NCI-H1092 (cell line): Measurements from ENCODE around the gene CLIC1.

Source experiments
- DNase-seq: peaks from one replicate; lab custom pipeline; 2025; lab: John Stamatoyannopoulos, UW

The CLIC1 gene

DNA sequence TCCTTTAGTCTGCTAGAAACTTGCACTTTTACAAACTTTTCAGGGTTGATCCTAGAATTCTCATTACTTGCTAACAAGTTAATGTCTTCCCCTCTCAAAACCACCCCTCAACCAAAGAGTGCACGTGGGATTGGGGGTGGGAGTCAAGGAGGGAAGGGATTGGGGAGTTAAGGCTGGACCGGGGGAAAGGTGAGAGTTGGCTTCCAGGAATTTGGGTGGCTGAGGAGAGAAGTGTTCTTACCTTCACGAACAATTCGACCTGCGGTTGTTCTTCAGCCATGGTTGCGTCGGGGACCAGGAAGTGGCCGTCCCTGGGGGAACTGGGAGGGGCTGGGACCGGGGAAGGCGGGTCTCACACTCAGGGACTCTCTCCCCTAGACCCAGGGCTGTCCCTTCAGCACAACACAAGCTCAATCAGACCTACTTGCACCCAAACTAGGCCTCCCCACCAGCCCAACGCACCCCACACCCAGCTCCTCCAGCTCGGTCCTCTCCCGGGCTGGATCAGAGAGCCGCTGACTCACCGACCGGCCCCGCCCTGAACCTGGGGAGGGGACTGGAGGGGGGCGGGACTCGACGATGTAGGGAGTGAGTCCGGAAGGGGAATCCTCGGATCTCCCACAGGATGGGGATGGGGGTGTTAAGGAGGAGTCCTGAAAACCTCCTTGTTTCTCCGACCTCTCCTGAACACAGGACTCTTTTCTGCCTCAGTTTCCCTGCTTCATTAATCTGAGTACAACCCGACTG, at the start of gene CLIC1:
Gene CLIC1, minus strand, starts transcription at position 510 of the 747 bp plus-strand sequence. Its CDS starts 230 bp downstream, at position 280.
- peak; percentile 37 for DNase-seq

DNA sequence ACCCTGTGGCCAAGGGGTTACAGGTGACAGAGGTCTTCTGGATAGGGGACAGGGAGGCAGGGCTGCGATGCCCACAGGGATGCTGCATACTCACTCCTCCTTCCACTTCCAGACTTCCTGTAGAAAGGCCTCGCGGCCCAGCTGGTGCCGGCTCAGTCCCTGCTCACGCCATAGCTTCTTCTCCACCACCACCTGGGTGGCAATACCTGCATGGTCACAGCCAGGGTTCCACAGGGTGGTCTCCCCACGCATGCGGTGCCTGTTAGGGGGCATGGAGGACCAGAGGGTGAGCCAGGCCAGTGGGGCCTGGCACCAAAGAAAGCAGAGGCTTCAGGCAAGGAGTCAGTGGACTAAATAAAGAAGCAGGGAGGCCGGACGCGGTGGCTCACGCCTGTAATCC, 49.1 kb upstream of the CLIC1 start:
- DNase-seq = no peak

DNA sequence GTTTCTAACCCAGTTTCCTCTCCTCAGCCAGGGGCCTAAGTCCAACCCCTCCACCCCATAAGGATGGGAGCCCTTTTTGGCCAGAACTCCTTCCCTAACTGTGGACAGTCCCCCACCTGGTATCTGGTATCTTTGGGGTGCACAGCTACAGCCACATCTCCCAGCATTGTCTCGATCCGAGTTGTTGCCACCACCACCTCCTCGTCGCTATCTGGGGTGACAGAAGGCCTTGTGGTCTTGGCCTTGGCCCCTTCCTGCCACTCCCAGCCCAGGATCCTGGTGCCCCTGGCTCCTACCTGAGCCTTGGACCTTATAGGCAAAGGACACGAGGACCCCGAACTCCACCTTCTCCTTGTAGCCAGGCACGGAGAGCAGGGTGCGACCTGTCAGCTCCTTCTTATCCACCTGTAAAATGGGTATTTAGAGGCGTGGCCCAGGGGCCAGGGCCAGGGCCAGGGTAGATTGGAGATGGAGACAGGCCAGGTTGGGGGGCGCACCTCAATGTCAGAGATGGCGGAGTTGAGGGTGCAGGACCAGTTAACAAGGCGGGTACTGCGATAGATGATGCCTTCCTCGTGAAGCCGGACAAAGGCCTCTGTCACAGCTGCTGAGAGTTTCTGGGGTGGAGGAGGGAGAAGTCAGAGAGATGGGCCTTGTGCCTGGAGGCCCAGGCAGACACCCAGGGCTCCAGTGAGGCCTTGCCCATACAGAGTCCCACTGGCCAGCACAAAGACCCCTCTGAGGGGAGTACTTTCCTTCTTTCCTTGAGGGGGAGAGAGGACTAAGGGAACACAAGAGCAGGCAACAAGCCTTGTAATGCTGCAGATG, 48.0 kb upstream of the CLIC1 start:
- no peak for DNase-seq

DNA sequence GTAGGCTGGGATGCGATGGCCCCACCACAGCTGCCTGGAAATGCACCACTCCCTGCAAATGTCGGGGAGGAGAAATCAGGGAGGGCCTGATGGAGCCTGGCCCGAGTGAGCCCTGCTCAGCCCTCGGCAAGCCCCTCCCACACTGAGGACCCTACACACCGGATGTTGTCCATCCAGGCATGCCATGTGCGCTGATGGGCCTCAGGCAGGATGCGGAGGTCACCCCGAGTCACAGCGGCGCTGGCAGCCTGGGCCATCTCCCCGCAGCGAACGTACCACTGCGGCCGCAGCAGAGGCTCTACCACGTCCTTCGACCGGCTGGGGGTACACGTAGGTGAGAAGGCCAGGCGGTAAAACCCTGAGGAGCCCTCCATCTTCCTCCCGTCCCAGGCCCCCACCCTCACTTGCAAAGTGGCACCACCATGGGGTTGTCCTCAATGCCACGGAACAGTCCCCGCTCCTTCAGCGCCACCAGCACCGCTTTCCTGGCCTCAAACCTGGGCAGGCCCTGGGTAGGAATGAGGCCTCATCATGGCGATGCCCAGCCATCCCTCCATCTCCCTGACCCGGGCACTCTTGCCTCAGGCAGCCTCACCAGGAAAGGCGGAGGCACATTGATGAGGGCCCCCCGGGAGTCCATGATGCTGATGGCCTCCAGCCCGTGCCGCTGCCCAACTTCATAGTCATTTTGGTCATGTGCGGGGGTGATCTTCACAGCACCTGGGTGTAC, 46.0 kb upstream of the CLIC1 start:
- DNase-seq = no peak

DNA sequence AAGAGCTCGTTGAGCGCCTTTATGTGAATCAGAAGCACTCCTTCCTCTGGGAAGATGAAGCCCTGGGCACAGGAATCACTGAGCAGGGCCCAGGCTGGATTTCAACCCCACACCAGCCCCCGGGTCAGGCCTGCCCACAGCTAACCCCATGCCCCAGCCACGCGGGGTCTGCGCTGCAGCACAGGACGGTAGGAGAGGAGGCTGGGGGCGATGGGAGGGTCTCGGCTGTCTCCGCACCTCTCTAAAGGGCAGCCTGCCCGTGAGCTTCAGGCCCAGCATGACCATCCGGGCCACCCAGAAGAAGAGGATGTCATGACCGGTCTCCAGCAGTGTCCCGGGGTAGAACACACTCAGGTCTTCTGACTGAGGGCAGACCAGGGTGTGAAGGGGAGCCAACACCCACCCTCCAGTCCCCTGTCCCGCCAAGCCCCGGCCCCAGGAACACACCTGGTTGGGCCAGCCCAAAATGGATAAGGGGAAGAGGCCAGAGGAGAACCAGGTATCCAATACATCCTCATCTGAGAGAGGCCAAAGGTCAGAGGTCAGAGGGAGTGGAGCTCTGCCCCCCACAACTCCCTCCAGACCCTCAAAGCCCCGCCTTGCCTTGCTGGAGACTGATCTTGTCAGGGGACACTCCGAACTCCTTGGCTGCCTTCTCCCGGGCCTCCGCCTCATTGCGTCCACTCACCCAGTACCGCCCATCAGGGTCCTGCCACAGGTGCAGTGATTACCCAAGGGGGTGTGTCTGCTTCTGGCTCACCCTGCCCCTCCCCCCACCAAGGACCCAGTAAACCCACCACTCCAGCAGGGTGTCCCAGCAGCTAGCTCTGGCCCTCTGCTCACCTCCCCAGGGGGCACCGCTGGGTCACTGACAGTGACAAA, 45.2 kb upstream of the CLIC1 start:
- DNase-seq = no peak

DNA sequence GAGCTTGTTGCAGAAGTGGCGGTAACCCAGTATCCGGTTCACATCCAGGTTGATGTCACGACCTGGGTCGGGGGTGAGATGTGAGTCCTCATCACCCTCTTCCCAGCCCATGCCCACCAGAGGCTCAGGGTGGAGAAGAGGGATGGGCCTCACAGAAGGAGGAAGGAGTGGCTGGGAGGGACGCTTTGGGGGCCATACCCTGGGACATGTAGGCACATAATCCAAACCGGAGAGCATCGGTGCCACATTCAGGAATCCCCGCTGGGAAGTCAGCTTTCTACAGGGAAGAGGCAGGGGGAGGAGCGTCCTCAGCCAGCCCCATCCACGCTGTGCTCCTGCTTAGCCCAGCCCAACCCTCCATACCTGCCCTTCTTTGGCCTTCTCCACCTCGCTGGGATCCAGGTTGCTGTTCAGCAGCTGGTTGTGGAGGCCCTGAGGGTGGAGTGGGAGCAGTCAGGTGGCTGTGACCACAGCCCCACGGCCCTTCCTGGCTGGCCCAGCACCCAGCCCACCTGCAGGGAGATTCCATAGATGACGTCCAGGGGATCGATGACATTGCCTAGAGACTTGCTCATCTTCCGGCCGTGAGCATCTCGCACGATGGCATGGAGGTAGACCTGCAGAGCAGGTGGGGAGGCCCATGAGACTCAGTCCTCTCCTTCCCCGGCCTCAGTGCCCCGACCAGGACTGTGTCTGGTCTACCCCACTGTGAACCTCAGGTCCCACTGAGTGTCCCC, 44.3 kb upstream of the CLIC1 start:
- DNase-seq = no peak

DNA sequence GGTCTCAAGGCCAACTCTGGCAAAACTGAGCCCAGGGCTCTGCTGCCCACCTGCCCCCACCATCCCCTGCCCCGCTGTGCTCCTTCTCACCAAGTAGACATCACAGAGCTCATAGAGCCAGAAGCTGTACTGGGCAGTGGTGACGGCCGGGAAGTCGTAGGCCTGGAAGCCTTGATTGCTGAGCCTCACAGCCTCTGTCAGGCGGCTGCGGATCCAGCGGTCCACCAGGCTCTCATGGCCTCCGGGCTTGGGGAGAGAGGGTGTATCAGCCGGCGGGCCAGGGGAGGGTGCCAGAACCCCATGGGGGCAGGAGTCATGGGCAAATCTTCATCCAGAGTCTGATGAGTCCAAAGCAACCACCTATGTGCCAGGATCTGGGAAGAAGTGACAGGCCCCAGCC, 43.6 kb upstream of the CLIC1 start:
- no peak for DNase-seq

DNA sequence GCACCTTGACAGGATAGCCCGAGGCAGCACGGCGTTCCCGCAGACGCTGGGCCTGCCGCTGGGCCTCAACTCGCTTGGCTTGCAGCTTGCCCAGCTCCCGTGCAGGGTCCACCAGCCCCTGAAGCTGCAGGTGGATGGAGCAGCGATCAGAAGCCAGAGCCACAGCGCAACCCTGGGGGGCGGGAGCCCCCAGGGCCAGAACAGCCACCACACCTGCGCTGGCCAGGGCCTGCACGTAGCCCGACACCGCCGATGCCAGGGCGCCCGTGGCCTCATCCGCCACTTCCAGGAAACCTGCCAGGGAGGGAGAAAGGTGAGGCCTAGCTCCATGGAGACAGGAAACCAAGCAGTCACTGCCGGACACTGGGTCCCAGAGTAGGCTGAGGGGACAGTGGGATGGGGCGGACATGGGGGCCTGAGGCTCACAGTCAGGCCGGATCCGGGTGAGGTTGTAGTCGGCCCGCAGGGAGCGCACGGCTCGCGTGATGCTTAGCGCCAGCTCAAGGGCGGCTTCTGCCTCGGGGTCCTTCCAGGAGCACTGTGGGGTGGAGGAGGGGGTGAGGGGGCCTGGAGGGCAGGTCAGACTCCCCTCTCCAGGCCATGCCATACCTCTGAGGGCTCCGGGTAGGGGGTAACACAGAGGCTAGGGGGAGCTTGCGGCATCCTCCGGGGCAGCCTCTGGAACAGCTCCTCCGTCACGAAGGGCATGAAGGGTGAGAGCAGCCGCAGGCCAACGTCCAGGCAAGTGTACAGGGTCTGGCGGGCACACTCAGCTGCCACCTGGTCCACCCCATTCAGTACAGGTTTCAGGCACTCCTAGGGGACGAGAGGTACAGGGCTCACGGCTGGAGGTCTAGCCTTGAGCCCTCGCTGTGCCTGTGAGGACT, 42.9 kb upstream of the CLIC1 start:
- DNase-seq = no peak

DNA sequence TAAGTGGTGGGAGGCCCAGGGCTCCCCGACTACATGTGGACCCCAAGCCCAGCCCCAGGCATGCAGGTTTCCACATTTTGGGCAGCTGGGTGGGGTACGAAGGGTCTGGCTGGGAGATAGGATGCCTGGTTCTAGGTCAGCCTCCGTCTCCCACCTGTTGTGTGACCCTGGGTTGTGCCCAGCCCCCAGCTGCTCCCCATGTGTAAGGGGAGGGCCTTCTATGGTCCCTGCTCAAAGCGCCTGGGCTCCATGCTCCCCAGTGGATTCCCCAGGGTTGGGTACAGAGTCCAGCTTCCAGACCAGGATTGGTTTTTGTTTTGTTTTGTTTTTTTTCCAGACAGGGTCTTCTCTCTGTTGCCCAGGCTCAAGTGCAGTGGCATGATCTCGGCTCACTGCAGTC, 41.9 kb upstream of the CLIC1 start:
- no peak for DNase-seq

DNA sequence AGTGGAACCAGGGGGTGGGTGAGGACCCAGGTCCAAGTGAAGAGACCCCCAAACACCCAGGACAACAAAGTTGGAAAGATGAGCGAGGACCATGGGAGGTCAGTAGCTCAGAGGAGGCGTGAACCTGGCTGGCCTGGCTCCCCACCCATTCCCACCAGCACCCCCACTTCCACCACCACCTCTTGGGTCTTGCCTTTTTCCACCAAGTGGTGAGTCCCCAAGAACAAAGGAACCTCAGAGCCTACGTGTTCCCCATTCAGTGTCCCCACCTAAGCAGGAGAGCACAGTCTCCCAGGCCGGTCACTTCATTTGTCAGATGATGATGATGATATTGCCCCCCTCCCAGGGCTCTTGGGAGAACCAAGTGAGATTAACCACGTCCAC, 41.3 kb upstream of the CLIC1 start:
- no peak for DNase-seq

DNA sequence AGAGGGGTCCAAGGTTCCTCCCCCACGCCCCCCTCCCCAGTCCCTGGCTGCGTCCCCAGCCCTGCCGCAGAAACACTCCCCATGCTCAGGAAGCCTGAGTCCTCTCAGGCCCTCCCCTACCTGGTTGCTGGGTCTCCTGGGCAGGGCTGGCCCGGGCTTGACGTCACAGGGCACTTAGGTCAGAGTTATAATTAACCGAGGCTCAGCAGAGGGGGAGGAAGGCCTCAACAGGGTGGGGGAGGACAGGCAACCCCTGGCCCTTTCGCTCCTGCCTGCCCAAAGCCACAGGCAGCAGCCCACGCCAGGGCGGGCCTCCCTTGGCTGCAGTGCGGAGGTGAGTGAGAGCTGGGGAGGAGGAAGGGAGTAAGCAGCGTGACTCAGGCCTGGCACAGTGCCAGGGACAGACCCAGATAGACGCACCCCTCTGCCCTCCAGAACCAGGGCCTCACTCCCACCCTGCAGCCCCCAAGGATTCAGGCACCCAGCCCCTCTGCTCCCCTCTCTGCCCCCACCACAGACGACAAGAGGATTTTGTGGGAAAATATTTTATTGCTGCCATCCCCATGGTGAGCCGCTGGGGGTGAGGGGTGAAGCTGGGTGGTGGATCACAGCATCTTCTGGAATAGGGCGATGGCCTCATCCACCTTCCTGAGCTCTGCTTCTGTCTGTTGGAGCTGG, 40.8 kb upstream of the CLIC1 start, which contains the start of gene VWA7:
Gene VWA7, minus strand, starts transcription at position 340 of the 678 bp plus-strand sequence. CDS start 549 bp downstream, outside the sequence.
- peak; percentile 9 for DNase-seq

DNA sequence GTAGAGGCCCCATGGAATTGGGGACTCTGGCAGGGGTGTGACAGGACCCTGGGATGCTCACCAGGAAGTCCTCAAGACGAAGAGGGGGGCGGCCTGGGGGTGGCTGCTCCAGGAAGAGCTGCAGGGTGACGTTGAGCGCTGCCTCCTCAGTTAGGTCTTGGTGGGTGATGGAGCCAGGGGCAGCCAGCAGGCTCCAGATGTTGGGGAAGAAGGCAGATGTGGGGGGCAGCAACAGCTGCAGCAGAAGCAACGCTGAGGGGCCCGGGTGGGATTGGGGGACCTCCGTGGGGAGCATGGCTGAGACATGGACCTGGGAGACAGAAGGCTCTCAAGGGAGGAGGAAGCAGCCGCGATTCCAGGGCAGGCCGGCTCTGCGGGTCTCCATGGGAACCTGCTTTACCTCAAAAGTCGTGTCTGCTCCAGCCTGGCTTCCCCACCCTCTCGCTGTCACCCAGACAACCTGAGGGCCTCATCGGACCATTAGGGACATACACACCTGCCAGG, 40.2 kb upstream of the CLIC1 start:
- DNase-seq = no peak

DNA sequence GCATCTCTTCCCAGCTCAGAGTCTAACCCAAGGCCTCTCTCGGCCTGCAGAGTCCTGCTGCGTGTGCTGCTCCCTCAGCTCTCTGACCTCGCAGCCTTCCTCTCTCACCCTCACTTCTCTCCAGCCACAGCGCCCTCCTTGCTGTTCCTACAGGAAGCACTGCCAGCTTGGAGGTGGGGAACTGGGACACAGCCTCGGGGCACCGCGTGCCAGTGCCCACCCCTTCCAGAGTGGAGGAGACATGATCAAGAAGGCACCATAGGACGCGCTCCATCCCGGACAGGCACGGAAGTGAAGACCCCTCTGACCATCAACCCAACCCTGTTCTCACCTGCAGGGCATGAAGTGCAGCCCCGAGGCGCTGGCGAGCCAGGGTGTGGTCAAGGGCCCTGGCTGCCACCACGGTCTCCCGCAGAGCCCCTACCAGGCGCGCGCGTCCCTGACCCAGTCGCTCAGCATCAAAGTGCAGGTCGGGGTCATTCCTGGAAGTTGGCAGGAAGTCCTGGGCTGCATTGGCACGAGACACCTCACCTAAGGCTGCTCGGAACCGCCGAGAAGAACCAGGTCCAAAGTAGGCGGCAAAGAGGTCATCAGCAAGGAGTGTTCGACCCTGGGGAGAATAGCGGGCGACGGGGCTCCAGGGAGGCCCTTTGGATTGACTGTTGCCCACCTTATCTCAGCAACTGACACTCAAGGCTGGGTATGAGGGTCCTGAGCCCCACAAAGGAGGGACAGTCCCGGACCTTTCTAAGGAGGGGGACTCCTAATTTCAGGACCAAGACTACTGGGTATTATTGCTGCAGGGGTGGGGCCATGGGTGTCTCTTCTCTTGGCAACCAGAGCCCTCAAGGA, 39.5 kb upstream of the CLIC1 start:
- no peak for DNase-seq

DNA sequence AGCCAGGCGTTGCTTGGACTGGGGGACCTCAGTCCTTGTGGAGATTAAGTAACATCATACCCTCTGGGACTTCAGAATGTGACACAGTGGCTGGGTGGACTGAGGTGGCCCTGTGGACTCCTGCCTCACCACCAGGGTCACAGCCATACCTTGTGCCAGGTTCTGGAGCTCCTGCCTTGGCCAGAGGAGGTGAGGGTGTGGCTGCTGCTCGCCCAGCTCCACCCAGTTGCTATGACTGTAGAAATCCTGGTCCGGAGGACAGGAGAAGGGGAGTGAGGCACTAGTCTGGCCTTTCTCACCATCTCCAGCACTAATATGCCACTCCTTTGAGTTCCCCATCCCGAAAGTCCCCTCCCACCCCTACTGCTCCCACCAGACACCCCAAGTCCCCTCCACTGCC, 38.9 kb upstream of the CLIC1 start:
- no peak for DNase-seq

DNA sequence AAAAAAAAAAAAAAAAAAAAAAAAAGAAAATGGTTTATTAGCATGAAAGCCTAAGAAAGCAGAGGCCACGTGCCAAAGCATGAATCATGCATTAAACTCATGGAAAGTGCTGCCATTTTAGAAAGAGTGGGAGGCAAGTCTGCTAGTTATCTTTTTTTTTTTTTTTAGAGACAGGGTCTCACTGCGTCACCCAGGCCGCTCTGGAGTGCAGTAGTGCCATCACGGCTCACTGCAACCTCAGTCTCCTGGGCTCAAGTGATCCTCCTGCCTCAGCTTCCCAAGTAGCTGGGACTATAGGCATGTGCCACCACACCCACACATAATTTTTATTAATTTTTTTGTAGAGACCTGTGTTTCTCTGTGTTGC, 35.6 kb upstream of the CLIC1 start:
- no peak for DNase-seq

DNA sequence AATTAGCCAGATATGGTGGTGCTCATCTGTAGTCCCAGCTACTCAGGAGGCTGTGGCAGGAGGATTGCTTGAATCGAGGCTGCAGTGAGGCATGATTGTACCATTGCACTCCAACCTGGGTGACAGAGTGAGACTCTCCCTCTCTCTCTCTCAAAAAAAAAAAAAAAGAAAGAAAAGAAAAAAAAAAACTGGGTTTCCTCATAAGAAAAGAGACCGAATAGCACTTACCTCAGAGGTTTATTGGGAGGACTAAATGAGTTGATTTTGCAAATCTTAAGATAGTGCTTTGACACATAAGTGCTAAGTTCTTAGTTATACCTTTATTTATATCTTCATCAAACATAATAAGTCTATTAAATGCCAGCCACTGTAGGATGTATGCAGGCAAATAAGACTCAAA, 34.5 kb upstream of the CLIC1 start:
- no peak for DNase-seq

DNA sequence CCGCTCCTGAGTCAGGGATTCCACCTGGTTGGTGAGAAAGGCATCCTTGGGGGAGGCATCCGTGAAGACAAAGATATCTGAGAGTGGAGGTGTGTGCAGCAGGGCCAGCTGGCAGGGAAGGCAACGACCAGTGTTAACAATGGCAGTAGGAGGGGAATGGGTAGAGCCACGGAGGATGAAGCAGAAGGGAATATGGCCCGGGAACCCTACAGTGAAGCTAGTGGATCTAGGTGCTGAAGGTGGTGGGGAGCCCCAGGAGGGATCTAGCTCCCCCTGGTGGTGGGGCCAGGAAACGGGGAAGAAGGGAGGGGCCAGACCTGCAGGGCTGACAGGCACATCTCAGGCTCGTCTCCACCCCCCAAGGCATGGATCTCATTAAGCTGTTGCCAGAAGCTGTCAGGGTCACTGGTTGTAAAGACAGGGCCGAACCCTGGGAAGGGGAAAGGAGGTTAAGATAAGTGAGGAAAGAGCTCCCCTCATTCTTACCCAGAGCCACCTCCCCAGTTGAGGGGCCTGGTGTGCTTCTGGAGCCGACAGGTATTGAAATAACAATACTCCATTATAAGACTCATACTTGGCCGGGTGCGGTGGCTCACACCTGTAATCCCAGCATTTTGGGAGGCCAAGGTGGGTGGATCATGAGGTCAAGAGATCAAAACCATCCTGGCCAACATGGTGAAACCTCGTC, 33.5 kb upstream of the CLIC1 start:
- DNase-seq = no peak
